Left lung (tissue), 10 donors: Measurements from ENCODE around the gene DNAH10. TPM values are rescaled to one million over a fixed set of nuclear protein-coding genes. Genes with fewer than 3 reads are reported as not detected.

Experiments used
- ATAC-seq: fragments of 200-7000 bp; cut with Tn5 transposase; one replicate; pipeline ENCODE4 v1.9.1; 2020; ENCODE audit warnings: moderate library complexity
- DNase-seq, 4 donors: peaks; one replicate each; pipeline ENCODE4 v3.0.0-alpha.2; 2013 to 2020
- H3K27ac ChIP-seq, 2 donors: fragments of 200-600 bp; sonication (generic) in 1 of 2; one replicate each; pipeline versions ENCODE4 v1.5.0 to v1.8.0; 2020 to 2021
- H3K27me3 ChIP-seq, 2 donors: fragments of 200-600 bp; sonication (generic) in 1 of 2; one replicate each; pipeline versions ENCODE4 v1.5.0 to v1.8.0; 2020 to 2021
- H3K36me3 ChIP-seq, 2 donors: fragments of 200-600 bp; sonication (generic) in 1 of 2; one replicate each; pipeline versions ENCODE4 v1.5.0 to v1.8.0; 2020 to 2021
- H3K4me1 ChIP-seq, 2 donors: fragments of 200-600 bp; one replicate each; pipeline ENCODE4 v1.8.0; 2021
- H3K4me3 ChIP-seq, 2 donors: fragments of 200-600 bp; sonication (generic) in 1 of 2; one replicate each; pipeline versions ENCODE4 v1.5.0 to v1.8.0; 2020 to 2021; ENCODE audit warnings: mild to moderate bottlenecking in 1 of 2
- H3K9me3 ChIP-seq, 2 donors: fragments of 200-600 bp; sonication (generic) in 1 of 2; one replicate each; pipeline versions ENCODE4 v1.5.0 to v1.8.0; 2020 to 2021
- CTCF ChIP-seq, 2 donors: fragments of 200-600 bp; sonication (generic) in 1 of 2; IDR thresholded peaks; one replicate each; pipeline versions ENCODE4 v1.5.0 to v1.8.0; 2021; ENCODE audit warnings: antibody characterized with exemption in 2 of 2
- intact Hi-C, 2 donors: fragments of 100-400 bp; cut with DNase I; formaldehyde crosslinking; loops; one replicate each; pipeline versions ENCODE4 v1.11.2 to v1.14.2; 2022
- polyA plus RNA-seq, 6 donors: library from polyadenylated mRNA; unstranded; fragments of 120-200 nt; gene quantifications; one replicate each; pipeline ENCODE4 v1.2.1, GENCODE V29; 2013; ENCODE audit not compliant: insufficient read length in 6 of 6
- total RNA-seq, 2 donors: library from RNA; stranded (reverse); fragmentation: NEBNext Ultra II Directional; extraction: Animal tissue kit (Norgen Biotek cat#: 25700); gene quantifications; one replicate each; pipeline ENCODE4 v1.2.1, GENCODE V29; 2021
- donor health status: DM: no; HTN: yes; CAD: no.
- donor health status: DM: no; HTN: no; CAD: no.

The DNAH10 gene
- total and polyA plus RNA-seq, 8 donors: 0.79 to 10.4 (median 6.5) TPM

DNA sequence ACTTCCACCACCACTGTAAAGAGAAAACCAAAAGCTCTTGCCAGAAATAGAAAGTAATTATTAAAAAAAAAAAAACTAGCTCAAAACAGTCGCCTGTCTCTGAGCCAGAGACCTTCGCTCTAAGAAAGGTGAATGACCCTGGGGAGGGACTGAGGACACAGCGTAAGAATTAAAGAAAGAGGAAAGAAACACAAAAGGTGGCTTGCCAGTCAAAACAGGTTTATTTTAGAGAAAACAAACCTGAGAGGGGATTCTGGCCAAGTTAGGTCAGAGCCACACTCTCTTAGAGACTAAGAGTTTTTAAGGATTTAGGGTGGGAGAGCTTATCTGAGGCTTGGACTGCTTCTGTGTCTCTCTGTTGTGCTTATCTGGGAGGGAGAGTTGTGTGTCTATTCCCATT lies 66.0 kb downstream of the DNAH10 start:
- H3K4me1 ChIP-seq: no peaks in the 10 kb centered on the region
- no peaks in the 10 kb centered on the region for H3K27me3 ChIP-seq
- H3K27ac ChIP-seq: no peak overlapping the region
- H3K9me3 ChIP-seq: peaks cover 0 to 4% of the 10 kb centered on the region in 2 donors
- no peak for TF ChIP-seq CTCF (IDR thresholded peaks at IDR 0.05)
- DNase-seq (no peak), ATAC-seq (no peak)
- H3K4me3 ChIP-seq: no peak overlapping the region
- H3K36me3 ChIP-seq: no peaks in the 10 kb centered on the region
- intact Hi-C loops: no loop called here

GRCh38 chr12:123828854-123829547 lies 66.9 kb downstream of the DNAH10 start:
- intact Hi-C loops: no loop called here
- peaks cover 0 to 4% of the 10 kb centered on the region in 2 donors for H3K9me3 ChIP-seq
- H3K4me1 ChIP-seq: no peaks in the 10 kb centered on the region
- H3K36me3 ChIP-seq: no peaks in the 10 kb centered on the region
- H3K27ac ChIP-seq: no peak overlapping the region
- H3K4me3 ChIP-seq: no peak overlapping the region
- no peaks in the 10 kb centered on the region for H3K27me3 ChIP-seq
- TF ChIP-seq CTCF (IDR thresholded peaks at IDR 0.05): no peak
- DNase-seq (no peak), ATAC-seq (no peak)

- intact Hi-C loops: no loop called here
- peaks cover 0 to 4% of the 10 kb centered on the region in 2 donors for H3K9me3 ChIP-seq
- H3K27me3 ChIP-seq: no peaks in the 10 kb centered on the region
- no peaks in the 10 kb centered on the region for H3K36me3 ChIP-seq
- H3K4me3 ChIP-seq: no peak overlapping the region
- DNase-seq (no peak), ATAC-seq (no peak)
- H3K27ac ChIP-seq: no peak overlapping the region
- H3K4me1 ChIP-seq: no peaks in the 10 kb centered on the region
- no peak for TF ChIP-seq CTCF (IDR thresholded peaks at IDR 0.05)
Observed at GRCh38 chr12:123829561-123829960, 67.5 kb downstream of the DNAH10 start.

DNA sequence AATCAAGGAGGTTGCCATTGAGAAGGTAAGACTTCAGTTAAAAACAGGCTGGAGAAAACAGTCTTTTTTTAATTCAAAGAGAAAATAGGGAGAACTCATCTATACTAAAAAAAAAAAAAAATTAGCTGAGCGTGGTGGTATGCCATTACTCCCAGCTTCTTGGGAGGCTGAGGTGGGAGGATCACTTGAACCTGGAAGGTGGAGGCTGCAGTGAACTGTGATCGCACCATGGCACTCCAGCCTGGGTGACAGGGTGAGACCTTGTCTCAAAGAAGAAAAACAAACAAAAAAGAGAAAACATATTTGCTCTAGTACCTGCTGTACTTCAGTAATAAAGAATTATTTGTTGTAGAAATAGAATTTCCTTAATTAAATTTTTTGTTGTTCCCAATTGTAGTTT lies 68.6 kb downstream of the DNAH10 start:
- Histone ChIP-seq H3K4me3 (no peak overlapping the region), H3K36me3 (no peaks in the 10 kb centered on the region), H3K9me3 (peaks cover 0 to 4% of the 10 kb centered on the region in 2 donors), H3K4me1 (no peaks in the 10 kb centered on the region), H3K27ac (no peak overlapping the region), H3K27me3 (no peaks in the 10 kb centered on the region)
- ATAC-seq (no peak), DNase-seq (no peak)
- TF ChIP-seq CTCF (IDR thresholded peaks at IDR 0.05): no peak
- intact Hi-C loops: no loop called here

DNA sequence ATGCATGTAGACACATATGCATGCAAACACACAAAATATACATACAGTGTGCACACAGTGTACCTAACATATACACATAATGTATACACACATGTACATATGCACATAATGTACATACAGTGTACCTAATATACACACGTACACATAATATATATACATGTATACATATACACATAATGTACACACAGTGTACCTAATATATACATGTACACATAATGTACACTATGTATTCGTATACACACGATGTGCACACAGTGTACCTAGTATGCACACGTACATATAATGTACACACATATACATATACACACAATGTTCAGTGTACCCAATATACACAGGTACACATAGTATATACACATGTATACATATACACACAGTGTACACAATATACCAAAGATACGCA lies 70.0 kb downstream of the DNAH10 start:
- Histone ChIP-seq H3K9me3 (peaks cover 0 to 4% of the 10 kb centered on the region in 2 donors), H3K27me3 (no peaks in the 10 kb centered on the region), H3K4me1 (no peaks in the 10 kb centered on the region), H3K27ac (no peak overlapping the region), H3K4me3 (no peak overlapping the region), H3K36me3 (no peaks in the 10 kb centered on the region)
- intact Hi-C loops: no loop called here
- DNase-seq: no peak
- ATAC-seq: no peak
- TF ChIP-seq CTCF (IDR thresholded peaks at IDR 0.05): no peak
